MM.1S (cell line): ENCODE results near the gene FRMD4B.

Experiments
- DNase-seq: peaks from one replicate; pipeline ENCODE4 v3.0.0-alpha.2; 2015
- H2AFZ ChIP-seq: fragments of 300-600 bp; sonication (generic); 2 replicates; pipeline ENCODE4 v1.6.0; 2016; ENCODE audit warnings: antibody characterized with exemption, low read length
- H3F3A ChIP-seq: fragments of 300-600 bp; sonication (generic); 2 replicates; pipeline ENCODE4 v1.6.1; 2016; ENCODE audit warnings: mild to moderate bottlenecking, antibody characterized with exemption, low read length, moderate library complexity, mixed read lengths; ENCODE audit not compliant: insufficient read depth
- H3K27ac ChIP-seq: fragments of 300-600 bp; sonication (generic); 2 replicates; pipeline ENCODE4 v1.5.1; 2016; ENCODE audit warnings: mild to moderate bottlenecking, low read length
- H3K27me3 ChIP-seq: fragments of 300-600 bp; sonication (generic); replicated peaks from 2 replicates; pipeline ENCODE4 v1.6.0; 2016; ENCODE audit warnings: low read length; ENCODE audit not compliant: insufficient read depth
- H3K36me3 ChIP-seq: fragments of 300-600 bp; sonication (generic); replicated peaks from 2 replicates; pipeline ENCODE4 v1.6.1; 2016; ENCODE audit warnings: mild to moderate bottlenecking, low read length, mixed read lengths; ENCODE audit not compliant: insufficient read depth
- H3K4me1 ChIP-seq: fragments of 300-600 bp; sonication (generic); 2 replicates; pipeline ENCODE4 v1.6.1; 2016; ENCODE audit warnings: low read length, mixed read lengths
- H3K4me2 ChIP-seq: fragments of 300-600 bp; sonication (generic); 2 replicates; pipeline ENCODE4 v1.6.0; 2016; ENCODE audit warnings: low read depth, low read length
- H3K4me3 ChIP-seq: fragments of 300-600 bp; sonication (generic); 2 replicates; pipeline ENCODE4 v1.5.1; 2016; ENCODE audit warnings: low read length, mixed read lengths
- H3K79me2 ChIP-seq: fragments of 300-600 bp; sonication (generic); 2 replicates; pipeline ENCODE4 v1.6.1; 2016; ENCODE audit warnings: mixed run types, low read length, mixed read lengths
- H3K9ac ChIP-seq: fragments of 300-600 bp; sonication (generic); 2 replicates; pipeline ENCODE4 v1.6.1; 2016; ENCODE audit warnings: low read length, mixed read lengths
- H3K9me2 ChIP-seq: fragments of 300-600 bp; sonication (generic); replicated peaks from 2 replicates; pipeline ENCODE4 v1.6.1; 2016; ENCODE audit warnings: mild to moderate bottlenecking, low read length, mixed read lengths; ENCODE audit not compliant: insufficient read depth
- H3K9me3 ChIP-seq: fragments of 300-600 bp; sonication (generic); replicated peaks from 2 replicates; pipeline ENCODE4 v1.6.1; 2016; ENCODE audit warnings: mild to moderate bottlenecking, low read length, mixed read lengths; ENCODE audit not compliant: insufficient read depth
- H4K20me1 ChIP-seq: fragments of 300-600 bp; sonication (generic); 2 replicates; pipeline ENCODE4 v1.6.1; 2016; ENCODE audit warnings: mild to moderate bottlenecking, low read length, moderate library complexity, mixed read lengths; ENCODE audit not compliant: insufficient read depth
- CTCF ChIP-seq: fragments of 300-600 bp; sonication (generic); IDR thresholded peaks from 2 replicates; pipeline ENCODE4 v1.5.1; 2016; ENCODE audit warnings: antibody characterized with exemption, low read length, mixed read lengths
- EZH2 ChIP-seq: fragments of 300-600 bp; sonication (generic); optimal IDR thresholded peaks from 2 replicates; pipeline ENCODE3; 2017; ENCODE audit warnings: low read depth, mild to moderate bottlenecking, antibody characterized with exemption, low read length, mixed read lengths
- EZH2phosphoT487 ChIP-seq: fragments of 300-600 bp; sonication (generic); IDR thresholded peaks from 2 replicates; pipeline ENCODE4 v1.6.1; 2018; ENCODE audit warnings: antibody characterized with exemption, low read length

FRMD4B gene

GRCh38 chr3:69386556-69387385 is 883 bp upstream of the FRMD4B start:
- Histone ChIP-seq H3K9me3 (no peaks in the 10 kb centered on the region), H3K27me3 (no peaks in the 10 kb centered on the region), H3K36me3 (no peaks in the 10 kb centered on the region), H4K20me1 (no peaks in the 10 kb centered on the region), H3K79me2 (no peaks in the 10 kb centered on the region), H3K4me1 (no peaks in the 10 kb centered on the region), H3K4me2 (no peak overlapping the region), H3K27ac (no peak overlapping the region), H2AFZ (no peak overlapping the region), H3K9me2 (no peaks in the 10 kb centered on the region), H3K9ac (no peak overlapping the region), H3F3A (no peaks in the 10 kb centered on the region), H3K4me3 (no peak overlapping the region)
- DNase-seq = no peak
- TF ChIP-seq EZH2 (no peak), CTCF (no peak), EZH2phosphoT487 (no peak)

GRCh38 chr3:69385123-69385722 is 665 bp downstream of the FRMD4B start:
- H3K36me3 ChIP-seq = no peaks in the 10 kb centered on the region
- H3K79me2 ChIP-seq = no peaks in the 10 kb centered on the region
- no peaks in the 10 kb centered on the region for H3K4me1 ChIP-seq
- no peak overlapping the region for H3K27ac ChIP-seq
- TF ChIP-seq EZH2phosphoT487 = no peak
- no peak for TF ChIP-seq CTCF
- TF ChIP-seq EZH2 = no peak
- H3K4me2 ChIP-seq = no peak overlapping the region
- no peaks in the 10 kb centered on the region for H3K9me3 ChIP-seq
- H3K9me2 ChIP-seq = no peaks in the 10 kb centered on the region
- no peaks in the 10 kb centered on the region for H4K20me1 ChIP-seq
- H2AFZ ChIP-seq = no peak overlapping the region
- H3K9ac ChIP-seq = no peak overlapping the region
- H3F3A ChIP-seq = no peaks in the 10 kb centered on the region
- H3K4me3 ChIP-seq = no peak overlapping the region
- no peak for DNase-seq
- no peaks in the 10 kb centered on the region for H3K27me3 ChIP-seq

GRCh38 chr3:69384326-69384725 is 1.6 kb downstream of the FRMD4B start:
- Histone ChIP-seq H3K36me3 (no peaks in the 10 kb centered on the region), H3K9me3 (no peaks in the 10 kb centered on the region), H3K79me2 (no peaks in the 10 kb centered on the region), H3K4me1 (no peaks in the 10 kb centered on the region), H3K27ac (no peak overlapping the region), H3K9ac (no peak overlapping the region), H3K4me3 (no peak overlapping the region), H2AFZ (no peak overlapping the region), H4K20me1 (no peaks in the 10 kb centered on the region), H3K9me2 (no peaks in the 10 kb centered on the region), H3K27me3 (no peaks in the 10 kb centered on the region), H3F3A (no peaks in the 10 kb centered on the region), H3K4me2 (no peak overlapping the region)
- DNase-seq = no peak
- TF ChIP-seq EZH2phosphoT487 (no peak), EZH2 (no peak), CTCF (no peak)
